ENCODE data around the gene UGT1A6. TPM values are rescaled to one million over a fixed set of nuclear protein-coding genes. Genes with fewer than 3 reads are reported as not detected.

Gene UGT1A6
- total RNA-seq, 4 donors from 2014 or later, result 0.31 TPM; not detected in 3

DNA sequence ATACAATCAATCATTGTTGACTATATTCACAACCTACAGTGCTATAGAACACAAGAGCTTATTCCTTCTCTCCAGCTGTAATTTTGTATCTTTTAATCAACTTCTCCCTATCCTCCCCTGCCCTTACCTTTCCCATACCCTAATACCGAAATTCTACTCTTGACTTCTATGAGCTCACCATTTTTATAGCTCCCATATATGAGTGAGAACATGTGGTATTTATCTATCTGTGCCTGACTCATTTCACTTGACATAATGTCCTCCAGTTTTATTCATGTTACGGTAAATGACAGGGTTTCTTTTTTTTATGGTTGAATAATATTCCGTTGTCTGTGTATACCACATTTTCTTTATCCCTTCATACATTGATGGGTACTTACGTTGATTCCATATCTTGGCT, 88.1 kb downstream of the UGT1A6 start:
- Histone ChIP-seq H3K27me3 (no peaks in the 10 kb centered on the region), H3K9me3 (no peaks in the 10 kb centered on the region), H3K4me3 (no peak overlapping the region), H3K36me3 (no peaks in the 10 kb centered on the region), H3K27ac (no peak overlapping the region), H3K4me1 (no peaks in the 10 kb centered on the region)
- intact Hi-C loops (cut with DNase I; ENCODE audit: low total_unique reads) (no loop called here), in situ Hi-C loops (cut with MboI; ENCODE audit: low sequenced_read_pairs in 4 of 4) (no loop called here)
- TF ChIP-seq, protein P1, sequence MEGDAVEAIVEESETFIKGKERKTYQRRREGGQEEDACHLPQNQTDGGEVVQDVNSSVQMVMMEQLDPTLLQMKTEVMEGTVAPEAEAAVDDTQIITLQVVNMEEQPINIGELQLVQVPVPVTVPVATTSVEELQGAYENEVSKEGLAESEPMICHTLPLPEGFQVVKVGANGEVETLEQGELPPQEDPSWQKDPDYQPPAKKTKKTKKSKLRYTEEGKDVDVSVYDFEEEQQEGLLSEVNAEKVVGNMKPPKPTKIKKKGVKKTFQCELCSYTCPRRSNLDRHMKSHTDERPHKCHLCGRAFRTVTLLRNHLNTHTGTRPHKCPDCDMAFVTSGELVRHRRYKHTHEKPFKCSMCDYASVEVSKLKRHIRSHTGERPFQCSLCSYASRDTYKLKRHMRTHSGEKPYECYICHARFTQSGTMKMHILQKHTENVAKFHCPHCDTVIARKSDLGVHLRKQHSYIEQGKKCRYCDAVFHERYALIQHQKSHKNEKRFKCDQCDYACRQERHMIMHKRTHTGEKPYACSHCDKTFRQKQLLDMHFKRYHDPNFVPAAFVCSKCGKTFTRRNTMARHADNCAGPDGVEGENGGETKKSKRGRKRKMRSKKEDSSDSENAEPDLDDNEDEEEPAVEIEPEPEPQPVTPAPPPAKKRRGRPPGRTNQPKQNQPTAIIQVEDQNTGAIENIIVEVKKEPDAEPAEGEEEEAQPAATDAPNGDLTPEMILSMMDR (IDR thresholded peaks at IDR 0.05 in 4 of 5, conservative IDR thresholded peaks at IDR 0.05 in 1 of 5), result no peak
- TF ChIP-seq POLR2A (IDR thresholded peaks at IDR 0.05), result no peak
- no peak for DNase-seq
- no peak for ATAC-seq

DNA sequence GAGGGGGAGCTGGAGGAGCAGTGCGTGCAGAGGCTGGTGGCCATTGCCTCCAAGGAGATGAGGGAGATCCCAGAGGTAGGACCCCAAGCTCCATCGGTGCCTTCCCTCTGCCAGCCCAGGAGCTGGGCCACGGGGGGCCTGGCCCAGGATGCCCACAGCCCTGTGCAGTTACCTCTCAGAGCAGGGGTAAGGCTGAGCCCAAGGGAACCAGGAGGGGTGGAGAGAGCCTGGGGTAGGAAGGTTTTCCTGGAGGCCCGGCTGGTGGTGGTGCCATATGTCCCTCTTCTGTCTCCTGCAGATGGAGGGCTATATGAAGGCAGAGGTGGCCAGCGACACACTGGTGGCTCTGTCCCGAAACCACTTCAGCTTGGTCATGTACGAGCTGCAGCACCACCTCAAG, 96.9 kb downstream of the UGT1A6 start:
- Histone ChIP-seq H3K4me1 (no peaks in the 10 kb centered on the region), H3K4me3 (no peak overlapping the region), H3K36me3 (no peaks in the 10 kb centered on the region), H3K27ac (no peak overlapping the region), H3K27me3 (no peaks in the 10 kb centered on the region), H3K9me3 (no peaks in the 10 kb centered on the region)
- in situ Hi-C loops (cut with MboI; ENCODE audit: low sequenced_read_pairs in 4 of 4), result no loop called here
- ATAC-seq (no peak), DNase-seq (no peak)
- no peak for TF ChIP-seq POLR2A (IDR thresholded peaks at IDR 0.05)
- TF ChIP-seq, protein P1 (IDR thresholded peaks at IDR 0.05 in 4 of 5, conservative IDR thresholded peaks at IDR 0.05 in 1 of 5), result no peak
- intact Hi-C loops (cut with DNase I; ENCODE audit: low total_unique reads), result no loop called here

DNA sequence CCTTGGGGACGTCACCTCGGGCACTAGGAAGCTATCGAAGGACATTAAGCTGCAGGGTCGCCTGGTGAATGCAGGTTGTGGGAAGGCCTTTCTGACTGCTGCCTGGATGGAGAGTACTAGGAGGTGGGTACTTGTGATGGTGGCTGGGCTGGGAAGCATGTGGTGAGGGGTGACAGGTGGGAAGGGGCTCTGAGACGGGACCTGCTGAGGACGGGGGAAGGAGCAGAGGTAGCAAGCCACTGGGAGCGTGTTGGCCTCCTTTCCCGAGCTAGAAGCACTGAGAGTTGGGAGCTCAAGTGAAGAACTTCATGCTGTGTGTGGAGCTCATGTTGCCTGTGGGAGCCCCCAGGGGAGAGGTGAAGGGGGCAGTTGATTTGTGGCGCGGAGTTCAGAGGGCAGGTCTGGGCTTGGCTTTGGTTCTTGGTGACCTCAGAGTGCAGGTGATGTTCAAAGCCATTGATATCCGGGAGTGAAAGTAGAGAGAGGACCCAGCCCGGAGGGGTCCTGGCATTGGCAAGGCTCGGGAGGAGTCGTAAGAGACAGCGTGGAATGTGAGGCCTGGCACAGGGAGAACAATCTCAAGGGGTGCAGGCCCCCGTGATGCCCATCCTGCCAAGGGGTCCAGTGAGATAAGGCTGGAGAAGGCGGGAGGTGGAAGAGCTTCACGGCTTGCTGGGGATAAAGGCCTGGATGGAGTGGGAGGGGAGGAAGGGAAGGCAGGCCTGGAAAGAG, 98.6 kb downstream of the UGT1A6 start:
- intact Hi-C loops (cut with DNase I; ENCODE audit: low total_unique reads) (no loop called here), in situ Hi-C loops (cut with MboI; ENCODE audit: low sequenced_read_pairs in 4 of 4) (no loop called here)
- Histone ChIP-seq H3K4me1 (no peaks in the 10 kb centered on the region), H3K9me3 (no peaks in the 10 kb centered on the region), H3K4me3 (no peak overlapping the region), H3K27me3 (no peaks in the 10 kb centered on the region), H3K36me3 (no peaks in the 10 kb centered on the region), H3K27ac (no peak overlapping the region)
- DNase-seq (no peak), ATAC-seq (no peak)
- TF ChIP-seq, protein P1 (IDR thresholded peaks at IDR 0.05 in 4 of 5, conservative IDR thresholded peaks at IDR 0.05 in 1 of 5), result no peak
- no peak for TF ChIP-seq POLR2A (IDR thresholded peaks at IDR 0.05)

DNA sequence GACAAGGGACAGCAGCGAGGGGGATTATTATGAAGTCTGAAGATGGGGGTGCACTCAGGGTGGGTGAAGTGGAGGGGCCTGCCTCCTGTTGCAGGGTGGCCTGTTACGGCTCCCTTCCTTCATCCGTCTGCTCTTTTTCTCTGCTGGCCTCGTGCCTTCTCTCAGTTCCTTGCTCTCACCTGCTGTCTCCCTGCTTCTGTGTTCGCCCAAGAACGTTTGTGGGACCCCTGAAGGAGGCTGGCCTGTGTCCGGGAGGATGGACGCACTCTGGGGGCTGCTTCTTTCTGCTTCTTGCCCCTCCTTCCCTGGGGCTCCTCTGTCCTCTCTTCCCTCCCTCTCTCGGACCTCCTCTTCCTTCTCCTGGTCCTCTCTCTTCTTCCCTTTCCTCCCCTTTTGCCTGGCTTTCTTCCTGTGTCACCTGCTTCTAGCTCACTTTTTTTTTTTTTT, 99.2 kb downstream of the UGT1A6 start:
- no peaks in the 10 kb centered on the region for H3K9me3 ChIP-seq
- ATAC-seq (no peak), DNase-seq (no peak)
- H3K4me3 ChIP-seq, result no peak overlapping the region
- no peaks in the 10 kb centered on the region for H3K27me3 ChIP-seq
- TF ChIP-seq, protein P1 (IDR thresholded peaks at IDR 0.05 in 4 of 5, conservative IDR thresholded peaks at IDR 0.05 in 1 of 5), result no peak
- in situ Hi-C loops (cut with MboI; ENCODE audit: low sequenced_read_pairs in 4 of 4) (no loop called here), intact Hi-C loops (cut with DNase I; ENCODE audit: low total_unique reads) (no loop called here)
- H3K36me3 ChIP-seq, result no peaks in the 10 kb centered on the region
- H3K4me1 ChIP-seq, result no peaks in the 10 kb centered on the region
- H3K27ac ChIP-seq, result no peak overlapping the region

DNA sequence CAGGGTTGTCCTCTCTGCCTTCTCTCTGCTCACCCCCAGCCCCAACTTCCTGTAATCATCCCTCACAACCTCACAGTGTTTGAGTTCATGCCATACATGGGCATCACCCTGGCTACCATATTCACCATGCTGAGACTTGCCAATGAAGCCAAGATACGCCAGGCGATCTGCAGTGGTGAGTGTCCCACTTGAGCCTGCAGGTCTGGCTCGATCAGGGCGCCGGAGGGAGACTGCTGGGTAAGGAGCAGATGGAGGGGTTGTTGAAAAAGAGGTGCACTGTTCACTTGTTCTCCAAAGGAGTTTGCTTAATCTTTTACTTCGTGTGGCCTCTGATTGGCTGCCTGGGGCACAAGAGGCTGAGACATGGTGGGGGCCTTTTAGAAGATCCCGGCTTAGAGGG, 100.0 kb downstream of the UGT1A6 start:
- H3K4me3 ChIP-seq, result no peak overlapping the region
- no peaks in the 10 kb centered on the region for H3K4me1 ChIP-seq
- intact Hi-C loops (cut with DNase I; ENCODE audit: low total_unique reads), result no loop called here
- no peak for ATAC-seq
- no peaks in the 10 kb centered on the region for H3K9me3 ChIP-seq
- no peaks in the 10 kb centered on the region for H3K27me3 ChIP-seq
- in situ Hi-C loops (cut with MboI; ENCODE audit: low sequenced_read_pairs in 4 of 4), result no loop called here
- no peak overlapping the region for H3K27ac ChIP-seq
- DNase-seq, result no peak
- TF ChIP-seq, protein P1 (IDR thresholded peaks at IDR 0.05 in 4 of 5, conservative IDR thresholded peaks at IDR 0.05 in 1 of 5), result no peak
- no peak for TF ChIP-seq POLR2A (IDR thresholded peaks at IDR 0.05)
- H3K36me3 ChIP-seq, result no peaks in the 10 kb centered on the region
